ENCODE measurements around the gene LYRM1.
A peak's percentile ranks its signal among the peaks of the same experiment; 100 is the strongest.
"Not testable (repeated sequence)": the region's sequence is repeated elsewhere in the genome, so short reads cannot be mapped to it uniquely, and the experiment has no call there.

LYRM1 gene

DNA sequence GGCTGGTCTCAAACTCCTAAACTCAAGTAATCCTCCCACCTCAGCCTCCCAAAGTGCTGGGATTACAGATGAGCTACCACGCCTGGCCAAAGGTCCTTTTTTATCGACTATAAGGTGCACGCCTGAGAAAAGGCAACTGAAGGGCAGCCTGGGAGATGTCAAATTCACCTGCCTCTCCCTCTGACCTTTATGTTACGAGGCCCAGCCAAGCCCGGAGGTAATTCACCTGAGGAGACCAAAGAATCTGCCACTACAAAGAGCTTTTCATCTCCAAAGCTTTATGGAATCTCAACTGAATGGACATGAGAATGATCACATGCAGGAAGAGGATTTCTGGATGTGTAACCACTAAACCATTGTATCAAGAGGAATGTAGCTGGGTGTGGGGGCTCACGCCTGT lies 37.2 kb downstream of the LYRM1 start:
- no peak for DNase-seq (ENCODE audit: low read depth)

DNA sequence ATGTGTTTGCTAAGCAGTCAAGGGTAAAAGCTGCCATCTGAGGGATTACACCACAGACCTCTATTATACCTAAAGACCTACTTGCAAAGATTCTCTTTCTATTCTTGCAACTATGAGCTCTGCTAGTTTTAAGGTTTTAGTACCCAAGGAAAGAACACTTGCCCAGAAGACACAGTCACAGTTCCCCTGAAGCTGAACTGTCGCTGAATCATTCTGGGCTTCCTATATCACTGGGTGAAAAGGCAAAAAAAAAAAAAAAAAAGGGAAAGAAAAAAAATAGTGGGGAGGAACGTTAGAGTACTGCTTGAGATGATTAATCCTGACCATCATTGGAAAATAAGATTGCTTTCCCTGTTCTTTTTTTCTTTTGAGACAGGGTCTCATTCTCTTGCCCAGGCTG lies 37.9 kb downstream of the LYRM1 start:
- DNase-seq (ENCODE audit: low read depth), result peak; percentile 51

DNA sequence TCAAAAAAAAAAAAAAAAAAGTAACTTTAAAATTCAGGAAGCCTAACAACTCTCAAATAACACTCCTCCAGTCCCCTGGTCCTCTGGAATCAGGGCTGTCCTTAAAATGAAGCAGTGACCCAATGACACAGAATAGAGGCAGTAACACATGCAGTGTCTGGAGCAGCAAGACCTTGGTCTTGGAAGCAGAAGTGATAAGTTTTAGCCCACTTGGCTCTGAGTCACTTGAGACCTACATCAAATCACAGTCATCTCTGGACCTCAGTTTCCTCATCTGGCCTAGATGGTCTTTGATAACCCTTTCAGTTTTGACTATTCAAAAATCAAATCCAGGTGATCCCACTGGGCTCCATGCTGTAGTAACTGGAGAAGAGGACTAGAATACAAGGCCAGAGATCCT lies 39.0 kb downstream of the LYRM1 start:
- no peak for DNase-seq (ENCODE audit: low read depth)

DNA sequence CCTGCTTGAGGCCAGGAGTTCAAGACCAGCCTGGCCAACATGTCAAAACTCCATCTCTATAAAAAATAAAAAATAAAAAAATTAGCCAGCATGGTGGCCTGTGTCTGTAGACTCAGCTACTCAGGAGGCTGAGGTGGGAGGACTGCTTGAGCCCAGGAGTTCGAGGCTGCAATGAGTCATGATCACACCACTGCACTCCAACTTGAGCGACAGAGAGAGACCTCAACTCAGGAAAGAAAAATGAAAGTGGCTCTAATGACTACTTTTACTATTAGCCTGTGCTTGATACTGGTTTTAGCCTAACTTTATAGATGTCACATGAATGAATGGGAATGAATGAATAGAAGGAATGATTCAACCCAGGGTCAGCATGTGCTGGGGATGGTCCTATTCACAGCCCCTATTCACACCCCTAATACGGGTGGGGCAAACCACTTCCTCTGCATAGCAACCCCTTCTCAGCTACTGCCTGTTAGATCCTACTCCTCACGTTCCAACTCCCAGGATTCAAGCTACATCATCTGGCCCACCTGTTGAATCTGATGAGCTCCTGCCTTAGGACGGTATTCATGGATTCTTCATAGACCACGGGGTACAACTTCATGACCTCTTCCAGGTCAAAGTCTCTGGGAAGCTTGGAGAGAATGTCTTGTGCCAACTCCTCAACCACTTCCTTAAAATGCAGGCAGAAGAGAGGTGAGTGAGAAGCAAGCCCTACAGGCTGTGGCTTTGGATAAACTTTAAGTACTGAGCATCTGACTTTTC lies 40.5 kb downstream of the LYRM1 start:
- no peak for DNase-seq (ENCODE audit: low read depth)

DNA sequence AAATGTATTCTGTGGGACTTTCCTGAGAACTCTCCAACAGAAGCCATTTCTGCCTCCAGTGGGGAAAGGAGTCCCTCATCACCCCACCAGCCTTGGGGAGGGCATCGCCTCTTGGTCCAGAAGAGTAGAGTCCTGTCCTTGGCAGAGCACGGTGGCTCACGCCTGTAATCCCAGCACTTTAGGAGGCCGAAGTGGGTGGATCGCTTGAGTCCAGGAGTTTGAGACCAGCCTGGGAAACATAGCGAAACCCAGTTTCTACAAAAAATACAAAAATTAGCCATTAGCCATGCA lies 41.0 kb downstream of the LYRM1 start:
- no peak for DNase-seq (ENCODE audit: low read depth)

DNA sequence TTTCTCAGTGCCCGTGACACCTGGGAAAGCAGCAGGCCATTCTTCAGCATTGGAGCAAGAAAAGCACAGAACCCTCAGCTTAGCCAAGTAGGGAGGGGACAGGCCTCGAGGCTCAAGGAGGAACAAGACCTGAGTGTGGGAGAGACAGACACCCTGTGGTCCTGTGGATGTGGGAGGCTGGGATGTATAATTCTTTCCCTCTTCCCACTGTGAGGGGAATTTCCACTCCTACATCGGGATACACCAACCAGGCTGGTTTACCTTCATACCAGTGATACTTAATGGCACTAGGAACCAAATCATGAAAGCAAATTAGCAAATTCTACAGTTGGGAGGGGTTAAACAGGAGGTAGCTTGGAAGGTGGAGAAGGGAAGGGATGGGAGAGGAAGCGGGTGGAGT lies 41.7 kb downstream of the LYRM1 start:
- no peak for DNase-seq (ENCODE audit: low read depth)

DNA sequence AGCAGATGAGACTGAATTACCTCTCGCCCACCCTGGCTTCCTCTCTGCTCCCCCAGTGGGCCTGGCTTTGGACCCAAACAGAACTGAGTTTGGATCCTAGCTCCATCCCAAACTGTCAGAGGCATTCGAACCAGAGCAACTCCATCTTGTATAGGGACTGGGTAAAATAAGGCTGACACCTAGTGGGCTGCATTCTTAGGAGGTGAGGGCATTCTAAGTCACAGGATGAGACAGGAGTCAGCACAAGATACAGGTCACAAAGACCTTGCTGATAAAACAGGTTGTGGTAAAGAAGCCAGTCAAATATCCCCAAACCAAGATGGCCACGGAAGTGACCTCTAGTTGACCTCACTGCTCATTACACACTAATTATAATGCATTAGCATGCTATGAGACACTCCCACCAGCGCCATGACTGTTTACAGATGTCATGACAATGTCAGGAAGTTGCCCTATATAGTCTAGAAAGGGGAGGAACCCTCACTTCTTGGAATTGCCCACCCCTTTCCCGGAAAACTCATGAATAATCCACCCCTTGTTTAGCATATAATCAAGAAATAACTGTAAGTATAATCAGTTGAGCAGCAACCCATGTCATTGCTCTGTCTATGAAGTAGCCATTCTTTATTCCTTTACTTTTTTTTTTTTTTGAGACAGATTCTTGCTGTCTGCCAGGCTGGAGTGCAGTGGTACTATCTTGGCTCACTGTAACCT lies 44.4 kb downstream of the LYRM1 start:
- DNase-seq (ENCODE audit: low read depth), result peak; percentile 8

DNA sequence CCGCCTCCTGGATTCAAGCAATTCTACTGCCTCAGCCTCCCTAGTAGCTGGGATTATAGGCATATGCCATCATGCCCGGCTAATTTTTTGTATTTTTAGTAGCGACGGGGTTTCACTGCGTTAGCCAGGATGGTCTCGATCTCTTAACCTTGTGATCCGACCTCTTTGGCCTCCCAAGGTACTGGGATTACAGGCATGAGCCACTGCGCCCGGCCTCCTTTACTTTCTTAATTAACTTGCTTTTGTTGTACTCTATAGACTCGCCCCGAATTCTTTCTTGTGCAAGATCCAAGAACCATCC lies 45.0 kb downstream of the LYRM1 start:
- DNase-seq (ENCODE audit: low read depth), result not testable (repeated sequence)

DNA sequence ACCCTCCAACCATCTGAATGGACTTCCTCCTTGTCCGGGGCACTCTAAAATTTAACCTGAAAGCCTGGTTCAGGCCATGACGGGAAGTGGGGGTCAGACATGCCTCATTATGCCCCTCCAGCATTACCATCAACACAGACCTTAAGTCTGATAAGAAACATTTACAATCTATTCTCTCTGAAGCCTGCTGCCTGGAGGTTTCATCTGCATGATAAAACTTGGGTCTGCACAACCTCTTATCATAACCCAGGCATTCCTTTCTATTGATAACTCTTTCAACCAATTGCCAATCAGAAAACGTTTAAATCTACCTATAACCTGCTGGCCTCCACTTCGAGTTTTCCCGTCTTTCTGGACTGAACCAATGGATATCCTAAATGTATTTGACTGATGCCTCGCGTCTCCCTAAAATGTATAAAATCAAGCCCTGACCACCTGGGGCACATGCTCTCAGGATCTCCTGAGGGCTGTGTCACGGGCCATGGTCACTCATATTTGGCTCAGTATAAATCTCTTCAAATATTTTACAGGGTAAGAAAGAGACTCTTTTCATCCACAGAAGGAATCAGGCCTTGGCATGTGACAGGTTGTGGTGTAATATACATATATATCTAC lies 45.6 kb downstream of the LYRM1 start:
- no peak for DNase-seq (ENCODE audit: low read depth)

DNA sequence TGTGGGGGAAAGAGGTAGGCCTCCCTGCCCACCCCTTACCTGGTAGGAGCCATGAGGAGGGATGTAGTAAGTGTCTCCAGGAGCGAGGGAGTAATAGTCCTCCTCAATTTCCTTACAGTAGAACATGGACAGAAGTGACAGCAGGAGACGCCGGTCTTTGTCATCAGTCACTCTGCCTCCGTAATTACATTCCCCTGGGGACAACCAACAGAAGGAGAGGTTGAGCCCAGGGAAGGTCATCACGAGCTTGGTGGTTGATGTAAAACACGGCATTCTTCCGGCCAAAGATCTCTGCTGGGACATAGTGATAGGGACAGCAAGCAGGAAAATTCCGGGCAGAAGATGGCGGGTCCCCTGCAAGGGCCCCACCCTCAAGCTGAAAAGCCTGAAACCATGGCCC lies 47.9 kb downstream of the LYRM1 start:
- DNase-seq (ENCODE audit: low read depth), result no peak

DNA sequence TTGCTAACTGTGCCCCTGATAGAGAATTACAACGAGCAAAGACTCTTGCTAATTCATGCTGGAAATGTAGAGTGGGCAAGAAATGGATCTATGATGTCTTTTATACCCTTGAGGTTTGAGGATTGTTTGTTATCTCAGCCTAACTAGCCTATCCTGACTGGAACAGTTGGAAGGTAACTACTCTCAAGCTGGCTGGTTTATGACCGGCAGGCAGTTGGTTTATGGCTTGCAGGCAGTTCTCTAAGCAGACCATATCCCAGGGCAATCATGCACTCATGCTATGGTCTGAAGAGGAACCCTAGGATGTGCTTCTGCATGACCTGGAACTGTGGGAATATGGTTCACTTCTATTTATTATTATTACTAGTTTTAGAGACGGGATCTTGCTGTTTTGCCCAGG lies 49.1 kb downstream of the LYRM1 start:
- DNase-seq (ENCODE audit: low read depth), result no peak

DNA sequence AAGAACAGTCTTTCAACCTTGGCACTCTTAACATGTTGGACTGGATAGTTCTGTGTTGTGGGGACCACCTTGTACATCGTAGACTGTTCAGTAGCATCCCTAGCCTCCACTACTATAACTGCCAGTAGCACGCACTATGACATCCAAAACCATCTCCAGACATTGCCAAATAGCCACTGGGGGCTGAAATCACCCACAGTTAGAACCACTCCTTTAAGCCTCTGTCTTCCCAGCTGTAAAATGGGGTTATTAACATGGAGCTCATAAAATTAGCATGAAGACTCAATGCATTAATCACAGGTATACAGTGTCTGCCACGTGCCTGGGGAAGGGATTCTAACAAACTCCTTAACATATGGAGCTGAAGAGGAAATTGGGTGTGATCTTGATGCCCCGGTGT lies 49.7 kb downstream of the LYRM1 start:
- DNase-seq (ENCODE audit: low read depth), result no peak

DNA sequence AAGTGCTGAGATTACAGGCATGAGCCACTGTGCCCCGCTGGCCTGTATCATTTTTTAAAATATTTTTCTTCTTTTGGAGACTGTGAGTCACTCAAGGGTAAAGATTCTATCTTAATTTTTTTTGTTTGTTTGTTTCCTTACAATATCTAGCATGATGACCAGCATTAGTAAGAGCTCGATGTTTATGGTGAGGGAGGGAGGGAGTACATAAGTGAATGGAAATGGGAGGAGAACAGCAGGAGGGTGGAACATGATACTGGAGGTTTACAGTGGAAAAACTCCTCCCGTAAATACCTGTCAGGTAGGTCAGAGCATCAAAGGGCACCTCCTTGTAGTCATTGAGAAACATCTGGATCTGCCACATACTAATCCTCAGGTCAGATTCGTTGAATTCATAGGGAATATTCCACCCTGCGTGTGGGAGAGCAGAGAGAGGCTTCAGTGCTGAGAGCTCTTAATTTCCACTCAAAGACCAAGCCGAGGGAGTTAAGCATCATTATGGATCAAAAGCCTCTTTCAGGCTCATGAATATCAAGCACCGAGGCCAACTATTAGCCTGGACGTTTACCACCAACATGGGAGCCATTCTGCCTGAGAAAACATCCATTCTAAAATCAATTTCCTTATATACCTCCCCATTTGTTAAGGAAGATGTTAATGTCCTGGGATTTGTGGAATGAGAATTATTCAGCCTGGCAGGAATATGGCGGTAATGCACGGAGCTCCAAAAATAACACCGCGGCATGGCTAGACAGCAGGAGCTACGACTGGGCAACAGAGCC lies 51.8 kb downstream of the LYRM1 start:
- no peak for DNase-seq (ENCODE audit: low read depth)

DNA sequence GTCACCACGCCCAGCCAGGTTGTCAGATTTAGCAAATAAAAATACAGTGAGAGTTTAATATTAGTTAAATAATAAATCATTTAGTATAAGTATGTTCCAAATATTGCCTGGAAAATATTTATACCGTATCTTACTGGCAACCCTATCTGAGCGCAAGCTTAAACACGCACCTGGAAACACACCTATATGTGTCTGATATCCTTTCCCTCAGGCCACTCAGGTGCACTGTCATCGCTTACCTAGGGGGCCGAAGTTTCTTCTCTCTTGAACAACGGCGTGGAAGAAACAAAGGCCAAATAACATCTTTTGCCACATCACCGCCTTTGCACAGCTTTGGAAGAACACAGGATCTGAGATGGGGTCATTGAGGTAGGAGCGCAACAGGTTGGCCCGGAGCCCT lies 54.0 kb downstream of the LYRM1 start:
- DNase-seq (ENCODE audit: low read depth), result no peak

DNA sequence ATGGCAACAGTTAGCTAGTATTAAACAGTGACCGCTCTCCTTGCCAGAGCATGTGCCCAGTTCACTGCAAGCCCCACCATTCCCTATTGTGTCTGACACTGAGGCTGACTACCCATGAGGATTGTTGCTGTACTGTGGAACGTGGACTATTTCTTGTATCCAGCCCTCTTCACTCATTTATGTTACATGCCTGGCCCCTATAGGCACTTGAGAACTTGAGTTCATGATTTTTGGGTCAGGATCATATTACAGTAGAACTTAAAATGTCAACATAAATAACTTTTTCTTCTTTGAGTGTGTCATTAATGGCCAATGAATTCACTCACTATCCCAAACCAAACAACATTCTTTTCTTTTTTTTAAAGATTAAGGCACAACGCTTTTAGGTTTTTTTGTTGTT lies 55.7 kb downstream of the LYRM1 start:
- DNase-seq (ENCODE audit: low read depth), result peak; percentile 34

DNA sequence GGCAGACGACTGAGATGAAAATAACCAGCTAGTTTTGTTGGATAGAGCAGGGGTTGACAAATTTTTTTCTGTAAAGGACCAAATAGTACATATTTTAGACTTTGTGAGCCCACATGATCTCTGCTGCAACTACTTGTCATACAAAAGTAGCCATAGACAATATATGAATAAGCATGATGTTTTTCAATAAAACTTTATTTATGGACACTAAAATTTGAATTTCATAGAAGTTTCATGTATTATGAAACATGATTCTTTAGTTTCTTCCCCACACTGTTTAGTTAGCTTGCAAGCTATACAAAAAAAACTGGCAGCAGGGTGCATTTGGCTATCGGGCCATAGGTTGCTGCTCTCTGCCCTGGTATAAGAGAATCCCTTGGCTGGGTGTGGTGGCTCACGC lies 56.6 kb downstream of the LYRM1 start:
- no peak for DNase-seq (ENCODE audit: low read depth)

DNA sequence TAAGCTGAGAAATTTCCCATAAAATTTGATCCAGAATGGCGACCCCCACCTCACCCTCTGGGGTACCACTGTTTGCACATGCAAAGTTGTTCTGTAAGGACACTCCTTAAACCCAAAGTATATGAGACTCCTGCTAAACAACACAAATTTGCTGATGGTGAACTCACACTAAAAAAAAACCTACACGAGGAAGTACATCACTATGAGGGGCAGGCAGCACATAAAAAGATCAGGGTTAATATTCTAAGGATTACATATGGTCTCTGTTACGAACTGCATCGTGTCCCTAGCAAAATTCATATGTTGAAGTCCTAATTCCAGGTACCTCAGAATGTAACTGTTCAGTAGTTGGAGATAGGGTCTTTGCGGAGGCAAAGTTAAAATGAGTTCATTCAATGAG lies 60.3 kb downstream of the LYRM1 start:
- no peak for DNase-seq (ENCODE audit: low read depth)

DNA sequence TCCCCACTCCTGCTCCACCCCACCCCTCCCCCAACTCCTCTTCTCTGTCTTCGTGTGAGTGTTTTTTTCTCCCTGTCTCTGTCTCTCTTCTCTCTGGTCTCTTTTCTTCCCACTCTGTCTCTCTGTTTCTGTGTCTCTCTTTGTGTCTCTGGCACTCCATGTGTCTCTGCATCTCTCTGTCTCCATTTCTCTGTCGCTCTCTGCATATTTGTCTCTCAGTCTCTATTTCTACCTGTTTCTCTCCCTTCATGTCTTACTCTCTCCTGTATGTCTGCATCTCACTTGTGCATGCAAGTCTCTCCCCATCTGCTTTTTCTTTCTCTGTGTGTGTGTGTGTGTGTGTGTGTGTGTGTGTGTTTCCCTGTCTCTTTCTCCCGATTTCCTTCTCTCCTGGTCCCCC lies 68.2 kb downstream of the LYRM1 start:
- DNase-seq (ENCODE audit: low read depth), result no peak

DNA sequence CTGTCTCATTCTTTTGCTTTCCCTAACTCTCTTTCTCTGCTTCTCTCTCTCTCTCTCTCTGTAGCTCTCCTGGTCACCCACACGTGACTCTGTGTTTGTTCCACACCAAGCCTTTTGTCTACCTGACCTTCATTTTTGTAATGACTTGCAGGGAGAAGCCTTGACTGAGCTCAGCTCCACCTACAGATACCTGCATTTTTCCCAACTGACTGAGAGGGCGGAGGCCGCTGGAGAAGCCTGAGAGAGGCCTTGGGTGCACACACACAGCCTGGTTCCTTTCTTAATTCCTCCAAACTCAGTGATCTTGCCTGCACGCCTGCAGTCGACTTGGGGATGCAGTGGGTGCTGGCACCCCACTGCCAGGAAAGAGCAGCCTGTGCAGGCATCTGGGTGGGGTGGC lies 68.8 kb downstream of the LYRM1 start:
- no peak for DNase-seq (ENCODE audit: low read depth)

DNA sequence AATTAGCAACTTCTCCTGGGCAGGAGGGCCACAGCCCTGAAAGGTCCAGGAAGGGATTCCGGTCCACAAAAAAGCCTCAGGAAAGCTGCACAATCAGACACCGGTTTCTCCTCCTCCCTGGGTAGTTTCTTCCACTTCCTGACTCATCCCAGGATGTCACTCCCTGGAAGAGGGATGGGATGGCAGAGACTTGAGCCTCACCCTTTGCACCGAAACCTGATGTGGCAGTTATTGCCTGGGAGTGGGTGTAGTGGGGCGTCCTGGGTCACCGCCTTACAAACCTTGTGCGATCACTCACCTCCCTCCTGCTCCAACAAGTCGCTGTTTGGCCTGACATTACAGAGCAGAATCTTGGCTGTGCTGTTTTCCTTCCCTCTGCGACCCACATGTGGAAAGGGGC lies 70.8 kb downstream of the LYRM1 start:
- no peak for DNase-seq (ENCODE audit: low read depth)

DNA sequence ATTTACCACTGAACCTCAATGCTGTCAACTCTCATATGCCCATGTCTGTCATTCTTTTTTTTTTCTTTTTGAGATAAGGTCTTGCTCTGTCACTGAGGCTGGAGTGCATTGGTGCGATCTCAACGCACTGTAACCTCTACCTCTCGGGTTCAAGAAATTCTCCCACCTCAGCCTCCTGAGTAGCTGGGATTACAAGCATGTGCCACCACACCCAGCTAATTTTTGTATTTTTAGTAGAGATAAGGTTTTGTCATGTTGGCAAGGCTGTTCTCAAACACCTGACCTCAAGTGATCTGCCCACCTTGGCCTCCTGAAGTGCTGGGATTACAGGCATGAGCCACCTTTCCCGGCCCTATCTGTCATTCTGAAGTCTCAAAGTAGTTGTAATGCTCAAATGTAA lies 72.6 kb downstream of the LYRM1 start:
- DNase-seq (ENCODE audit: low read depth), result not testable (repeated sequence)
